Nephron (organoid): ENCODE data around the gene FAM184B.

Source experiments
- H3K27ac Mint-ChIP-seq, 3 experiments: 2 replicates each; pipeline ENCODE4 v1.8.0; 2020; ENCODE audit warnings: mixed read lengths in 3 of 3, mild to moderate bottlenecking in 2 of 3, moderate library complexity in 1 of 3
- H3K27me3 Mint-ChIP-seq: 2 replicates; pipeline ENCODE4 v1.8.0; 2021; ENCODE audit warnings: low read depth, mild to moderate bottlenecking, moderate library complexity, mixed read lengths
- H3K36me3 Mint-ChIP-seq: 2 replicates; pipeline ENCODE4 v1.8.0; 2020; ENCODE audit warnings: low read depth, mixed read lengths
- H3K4me1 Mint-ChIP-seq: 2 replicates; pipeline ENCODE4 v1.8.0; 2020; ENCODE audit warnings: mixed read lengths
- H3K4me3 Mint-ChIP-seq, 3 experiments: 2 replicates each; pipeline ENCODE4 v1.8.0; 2020; ENCODE audit warnings: mild to moderate bottlenecking in 3 of 3, mixed read lengths in 3 of 3, moderate library complexity in 2 of 3
- H3K9me3 Mint-ChIP-seq: 2 replicates; pipeline ENCODE4 v1.8.0; 2020; ENCODE audit warnings: mixed read lengths
- TF ChIP-seq, protein P1 (sequence below), 3 experiments: fragments of 200-600 bp; sonication (generic); IDR thresholded peaks; one replicate each; pipeline ENCODE4 v1.5.0; 2021; ENCODE audit warnings: antibody characterized with exemption in 3 of 3; ENCODE audit not compliant: unreplicated experiment in 3 of 3

Gene FAM184B

DNA sequence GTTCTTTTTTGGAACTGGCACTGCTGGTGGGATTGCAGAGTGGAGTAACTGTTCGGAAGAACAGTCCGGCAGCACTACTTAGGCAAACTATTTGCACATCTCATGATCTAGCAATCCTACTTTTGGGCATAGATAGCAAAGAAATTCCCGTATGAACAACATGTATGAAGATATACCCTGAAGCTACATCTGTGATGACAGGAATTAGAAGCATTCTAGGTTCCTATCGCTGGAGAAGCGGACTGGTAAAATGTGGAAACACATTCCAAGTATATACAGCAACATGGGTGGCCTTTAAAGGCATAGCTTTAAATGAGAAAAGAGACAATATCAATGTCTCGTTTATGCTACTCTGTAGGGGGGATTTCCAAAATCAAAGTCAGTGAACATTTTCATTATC is 26.0 kb upstream of the FAM184B start:
- peak overlapping the region; percentile 41 to 83 (median 69) for H3K27ac Mint-ChIP-seq
- peaks cover 37% of the 10 kb centered on the region for H3K4me1 Mint-ChIP-seq
- TF ChIP-seq, protein P1, sequence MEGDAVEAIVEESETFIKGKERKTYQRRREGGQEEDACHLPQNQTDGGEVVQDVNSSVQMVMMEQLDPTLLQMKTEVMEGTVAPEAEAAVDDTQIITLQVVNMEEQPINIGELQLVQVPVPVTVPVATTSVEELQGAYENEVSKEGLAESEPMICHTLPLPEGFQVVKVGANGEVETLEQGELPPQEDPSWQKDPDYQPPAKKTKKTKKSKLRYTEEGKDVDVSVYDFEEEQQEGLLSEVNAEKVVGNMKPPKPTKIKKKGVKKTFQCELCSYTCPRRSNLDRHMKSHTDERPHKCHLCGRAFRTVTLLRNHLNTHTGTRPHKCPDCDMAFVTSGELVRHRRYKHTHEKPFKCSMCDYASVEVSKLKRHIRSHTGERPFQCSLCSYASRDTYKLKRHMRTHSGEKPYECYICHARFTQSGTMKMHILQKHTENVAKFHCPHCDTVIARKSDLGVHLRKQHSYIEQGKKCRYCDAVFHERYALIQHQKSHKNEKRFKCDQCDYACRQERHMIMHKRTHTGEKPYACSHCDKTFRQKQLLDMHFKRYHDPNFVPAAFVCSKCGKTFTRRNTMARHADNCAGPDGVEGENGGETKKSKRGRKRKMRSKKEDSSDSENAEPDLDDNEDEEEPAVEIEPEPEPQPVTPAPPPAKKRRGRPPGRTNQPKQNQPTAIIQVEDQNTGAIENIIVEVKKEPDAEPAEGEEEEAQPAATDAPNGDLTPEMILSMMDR (IDR thresholded peaks at IDR 0.05; ENCODE audit: unreplicated experiment in 3 of 3) = no peak
- peak overlapping the region; percentile 83 to 95 (median 84) for H3K4me3 Mint-ChIP-seq
- H3K36me3 Mint-ChIP-seq = peaks cover 33% of the 10 kb centered on the region
- H3K27me3 Mint-ChIP-seq = no peaks in the 10 kb centered on the region
- no peaks in the 10 kb centered on the region for H3K9me3 Mint-ChIP-seq

DNA sequence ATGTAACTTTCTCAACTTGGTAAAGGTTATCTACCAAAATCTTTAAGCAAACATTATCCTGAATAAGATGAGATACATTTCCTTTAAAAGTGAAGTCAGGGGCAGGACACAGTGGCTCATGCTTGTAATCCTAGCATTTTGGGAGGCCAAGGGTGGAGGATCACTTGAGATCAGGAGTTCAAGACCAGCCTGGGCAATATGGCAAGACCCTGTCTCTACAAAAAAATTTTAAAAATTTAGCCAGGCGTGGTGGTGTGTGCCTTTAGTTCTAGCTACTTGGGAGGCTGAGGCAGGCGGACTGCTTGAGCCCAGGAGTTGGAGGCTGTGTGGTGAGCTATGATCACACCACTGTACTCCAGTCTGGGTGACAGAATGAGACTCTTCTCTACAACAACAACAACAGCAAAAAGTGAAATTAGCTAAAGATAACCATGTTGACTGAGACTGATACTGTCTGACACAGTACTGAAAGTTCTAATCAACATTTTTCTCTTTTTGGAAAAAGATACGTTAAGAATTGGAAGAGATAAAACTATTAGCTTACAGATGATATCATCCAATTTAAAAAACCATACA is 24.2 kb upstream of the FAM184B start:
- Mint-ChIP-seq H3K27me3 (no peaks in the 10 kb centered on the region), H3K4me1 (peaks cover 26% of the 10 kb centered on the region), H3K4me3 (no peak overlapping the region), H3K9me3 (no peaks in the 10 kb centered on the region), H3K36me3 (peaks cover 48% of the 10 kb centered on the region), H3K27ac (no peak overlapping the region)
- TF ChIP-seq, protein P1 (IDR thresholded peaks at IDR 0.05; ENCODE audit: unreplicated experiment in 3 of 3) = no peak

DNA sequence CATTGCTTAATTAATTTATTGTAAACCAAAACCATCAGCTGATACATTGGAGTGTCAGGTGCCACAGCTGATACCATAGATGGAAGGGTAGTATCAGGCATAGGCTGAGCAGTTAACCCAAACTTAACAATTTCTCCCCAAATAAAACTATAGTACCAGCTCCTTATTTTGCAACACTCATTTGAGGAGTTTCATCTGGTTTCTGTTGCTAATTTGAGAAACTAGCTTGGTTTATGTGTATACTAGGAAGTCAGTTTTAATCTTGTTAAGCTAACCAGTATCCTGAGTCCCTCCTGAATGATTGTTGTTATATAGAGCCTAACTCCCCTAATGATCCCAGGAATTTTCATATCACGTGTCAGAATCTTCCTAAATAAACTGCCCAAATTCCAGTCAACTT is 16.4 kb upstream of the FAM184B start:
- TF ChIP-seq, protein P1 (IDR thresholded peaks at IDR 0.05; ENCODE audit: unreplicated experiment in 3 of 3) = no peak
- no peaks in the 10 kb centered on the region for H3K27me3 Mint-ChIP-seq
- peaks cover 68% of the 10 kb centered on the region for H3K36me3 Mint-ChIP-seq

DNA sequence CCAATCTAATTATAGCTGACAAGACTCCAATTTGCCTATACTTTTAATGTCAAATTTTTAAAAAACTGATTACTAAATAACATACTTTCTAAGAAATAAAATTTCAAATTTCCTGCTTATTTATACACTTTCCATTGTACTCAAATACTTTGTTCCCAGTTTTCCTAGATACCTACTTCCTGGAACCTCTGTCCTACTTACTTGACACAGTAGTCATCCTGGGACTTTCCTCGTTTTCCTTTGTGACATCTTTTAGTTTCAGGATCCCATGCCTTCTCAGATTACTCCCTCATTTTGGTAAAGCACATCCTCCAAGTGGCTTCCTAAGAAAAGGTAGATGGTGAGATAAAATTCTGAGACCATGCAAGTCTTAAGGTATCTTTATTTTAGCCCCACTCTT is 13.3 kb upstream of the FAM184B start:
- H3K27ac Mint-ChIP-seq = no peak overlapping the region
- no peak overlapping the region for H3K4me3 Mint-ChIP-seq
- H3K27me3 Mint-ChIP-seq = no peaks in the 10 kb centered on the region
- no peaks in the 10 kb centered on the region for H3K4me1 Mint-ChIP-seq
- no peaks in the 10 kb centered on the region for H3K9me3 Mint-ChIP-seq
- H3K36me3 Mint-ChIP-seq = peaks cover 67% of the 10 kb centered on the region
- TF ChIP-seq, protein P1 (IDR thresholded peaks at IDR 0.05; ENCODE audit: unreplicated experiment in 3 of 3) = no peak

More for the DNA sequence above, 16.4 kb upstream of the FAM184B start:
- no peak overlapping the region for H3K27ac Mint-ChIP-seq
- no peaks in the 10 kb centered on the region for H3K9me3 Mint-ChIP-seq
- no peaks in the 10 kb centered on the region for H3K4me1 Mint-ChIP-seq
- no peak overlapping the region for H3K4me3 Mint-ChIP-seq

DNA sequence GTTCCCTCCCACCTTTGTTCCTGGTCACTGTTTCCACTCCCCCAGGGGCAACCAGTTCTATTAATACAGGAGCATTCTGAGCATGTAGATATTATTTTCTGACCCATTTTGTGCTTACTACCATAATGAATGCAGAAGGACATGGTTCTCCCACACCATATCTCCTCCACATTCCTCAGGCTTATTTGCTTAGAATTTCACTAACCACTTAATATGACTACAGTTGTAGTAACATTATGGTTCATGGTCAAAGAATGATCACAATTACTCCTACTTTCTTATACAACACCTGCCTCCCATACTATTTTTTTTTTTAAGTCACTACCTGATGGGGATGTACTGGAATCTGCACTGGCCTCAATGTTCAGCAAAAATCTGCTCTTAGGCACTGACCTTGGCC is 7.5 kb upstream of the FAM184B start:
- no peaks in the 10 kb centered on the region for H3K4me1 Mint-ChIP-seq
- no peak overlapping the region for H3K4me3 Mint-ChIP-seq
- peaks cover 3% of the 10 kb centered on the region for H3K27me3 Mint-ChIP-seq
- TF ChIP-seq, protein P1 (IDR thresholded peaks at IDR 0.05; ENCODE audit: unreplicated experiment in 3 of 3) = no peak
- H3K9me3 Mint-ChIP-seq = no peaks in the 10 kb centered on the region
- peaks cover 41% of the 10 kb centered on the region for H3K36me3 Mint-ChIP-seq
- peak overlapping the region in 2 of 3 experiments; percentile 16 to 83 for H3K27ac Mint-ChIP-seq

DNA sequence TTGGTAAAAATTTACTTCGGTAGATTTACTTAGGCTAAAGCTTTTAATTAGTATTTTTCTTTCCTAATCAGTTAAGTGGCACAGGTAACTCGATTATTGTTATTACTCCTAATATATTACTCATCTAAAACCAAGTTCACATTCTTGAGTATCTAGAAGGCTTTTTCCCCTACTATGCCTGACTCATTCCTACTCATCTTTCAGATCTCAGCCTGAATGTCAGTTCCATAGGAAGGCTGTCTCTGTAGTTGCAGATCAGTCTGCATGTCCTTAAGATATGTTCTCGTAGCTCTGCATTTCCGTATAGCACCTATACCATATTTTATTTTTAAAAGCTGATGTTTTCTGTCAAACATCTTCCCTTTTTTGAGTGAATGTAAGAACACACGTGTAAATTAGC is 5.9 kb upstream of the FAM184B start:
- H3K9me3 Mint-ChIP-seq = no peaks in the 10 kb centered on the region
- peaks cover 13% of the 10 kb centered on the region for H3K27me3 Mint-ChIP-seq
- H3K4me1 Mint-ChIP-seq = peaks cover under 1% of the 10 kb centered on the region
- H3K4me3 Mint-ChIP-seq = no peak overlapping the region
- TF ChIP-seq, protein P1 (IDR thresholded peaks at IDR 0.05; ENCODE audit: unreplicated experiment in 3 of 3) = no peak
- no peak overlapping the region for H3K27ac Mint-ChIP-seq
- H3K36me3 Mint-ChIP-seq = peaks cover 27% of the 10 kb centered on the region
